Measurements from ENCODE around the gene TMC1.

The TMC1 gene

GRCh38 chr9:72883875-72884274 is 362.5 kb downstream of the TMC1 start:
- DNase-seq, result no peak

- DNase-seq, result no peak
Measured at GRCh38 chr9:72884508-72884907, 363.1 kb downstream of the TMC1 start.
